HG03064 (cell line): ENCODE data around the gene JOSD2.

ENCODE experiments used
- ATAC-seq: cut with Tn5 transposase; IDR thresholded peaks from one replicate; pipeline ENCODE4 v1.9.1; 2021; ENCODE audit warnings: low read depth; ENCODE audit not compliant: unreplicated experiment

JOSD2 gene

GRCh38 chr19:50514346-50515167, 3.6 kb upstream of the JOSD2 start:
- no peak for ATAC-seq

GRCh38 chr19:50513746-50514345, 2.9 kb upstream of the JOSD2 start, which contains the start of gene ASPDH:
Gene ASPDH (minus strand): TSS chr19:50513913. CDS start chr19:50513823, 90 bp downstream.
- ATAC-seq: no peak

DNA sequence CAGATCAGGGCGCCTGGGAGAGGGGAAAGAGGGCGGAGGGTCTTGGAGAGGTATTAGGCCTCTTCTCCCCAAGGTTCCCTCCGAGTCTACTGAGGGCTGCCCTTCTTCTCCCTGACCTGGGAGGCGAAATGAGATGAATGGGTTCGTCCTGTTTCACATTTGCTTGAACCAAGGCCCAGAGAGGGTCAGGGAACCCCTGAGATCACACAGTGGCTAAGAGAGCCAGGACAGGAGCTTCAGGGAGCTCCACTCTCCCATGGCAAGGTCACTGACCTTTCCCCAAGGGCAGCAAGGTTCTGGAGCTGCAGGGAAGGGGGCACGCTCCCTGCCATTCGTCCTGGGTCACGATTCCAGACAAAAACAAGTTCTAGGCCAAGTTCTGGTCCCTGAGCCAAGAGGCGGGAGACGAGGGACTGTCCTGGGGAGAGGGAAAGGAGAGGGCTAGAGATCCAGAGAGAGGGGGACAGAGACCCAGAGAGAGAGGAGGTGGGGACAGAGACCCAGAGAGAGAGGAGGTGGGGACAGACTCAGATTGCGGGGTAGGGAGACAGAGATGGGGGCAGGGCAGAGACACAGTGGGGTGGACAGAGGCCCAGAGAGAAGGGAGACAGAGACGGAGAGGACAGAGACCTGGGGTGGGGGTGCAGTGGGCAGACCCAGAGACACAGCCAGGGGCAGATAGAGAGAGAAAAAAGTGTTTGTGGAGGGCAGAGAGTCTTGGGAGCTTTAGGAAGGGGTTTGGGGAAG, 2.2 kb upstream of the JOSD2 start:
- no peak for ATAC-seq

GRCh38 chr19:50512112-50512998, 1.4 kb upstream of the JOSD2 start:
- ATAC-seq: no peak

DNA sequence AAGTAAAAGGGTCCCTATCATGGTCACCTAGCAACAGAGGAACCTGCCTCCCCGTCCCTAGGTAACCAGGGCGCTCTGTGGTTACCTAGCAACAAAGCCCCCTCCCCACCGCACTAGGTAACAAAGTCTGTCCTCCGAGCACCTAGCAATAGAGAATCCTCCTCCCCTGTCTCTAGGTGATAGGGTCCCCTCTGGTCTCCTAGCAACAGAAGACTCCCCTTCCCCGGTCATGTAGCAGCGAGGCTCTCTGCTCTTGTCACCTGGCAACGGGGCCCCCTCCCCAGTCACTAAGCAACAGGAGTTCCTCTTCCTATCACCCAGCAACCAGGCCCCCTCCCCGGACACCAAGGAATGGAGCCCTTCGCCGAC, 307 bp downstream of the JOSD2 start:
- ATAC-seq: no peak

DNA sequence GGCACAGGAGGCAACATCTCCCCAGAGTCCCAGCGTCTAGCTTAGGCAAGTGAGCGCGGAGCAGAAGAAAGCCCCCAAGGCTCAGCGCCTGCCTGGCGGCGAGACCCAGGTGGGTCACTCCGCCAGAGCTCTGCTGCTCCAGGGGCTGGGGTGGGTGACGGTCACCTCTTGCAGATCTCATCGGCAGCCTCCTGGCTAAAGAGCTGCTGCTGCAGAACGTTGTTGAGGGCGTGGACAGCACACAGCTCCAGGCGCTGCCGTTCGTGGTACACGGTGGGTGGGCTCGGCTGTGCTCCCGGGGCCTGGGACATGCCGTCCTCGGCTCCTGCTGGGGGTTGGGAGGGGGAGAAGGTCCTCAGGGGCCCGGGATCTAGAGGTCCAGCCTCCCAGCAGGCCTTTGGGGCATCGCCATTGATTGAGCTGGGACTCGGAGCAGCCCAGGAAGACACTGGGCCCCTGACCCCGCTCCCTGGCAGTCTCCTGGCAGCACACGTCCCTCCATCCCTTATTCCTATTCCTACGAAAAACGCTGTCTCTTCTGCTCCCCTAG, 795 bp downstream of the JOSD2 start:
- ATAC-seq: no peak

DNA sequence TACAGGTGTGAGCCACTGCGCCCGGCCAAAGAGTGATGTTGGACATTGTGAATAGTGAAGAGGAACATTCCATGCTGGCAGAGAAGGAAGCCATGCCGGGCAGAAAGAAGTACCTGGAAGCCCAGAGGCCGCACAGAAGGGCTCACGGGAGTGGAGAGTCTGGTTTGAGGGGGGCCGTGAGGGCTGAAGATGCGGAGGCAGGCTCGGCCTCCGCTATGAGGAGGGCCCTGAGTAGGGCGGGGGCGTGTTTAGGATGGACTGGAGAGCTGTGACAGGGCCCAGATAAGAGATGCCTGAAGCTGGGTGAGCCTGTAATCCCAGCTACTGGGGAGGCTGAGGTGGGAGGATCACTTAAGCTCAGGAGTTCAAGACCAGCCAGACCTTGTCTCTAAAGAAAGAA, 1.6 kb downstream of the JOSD2 start:
- no peak for ATAC-seq

DNA sequence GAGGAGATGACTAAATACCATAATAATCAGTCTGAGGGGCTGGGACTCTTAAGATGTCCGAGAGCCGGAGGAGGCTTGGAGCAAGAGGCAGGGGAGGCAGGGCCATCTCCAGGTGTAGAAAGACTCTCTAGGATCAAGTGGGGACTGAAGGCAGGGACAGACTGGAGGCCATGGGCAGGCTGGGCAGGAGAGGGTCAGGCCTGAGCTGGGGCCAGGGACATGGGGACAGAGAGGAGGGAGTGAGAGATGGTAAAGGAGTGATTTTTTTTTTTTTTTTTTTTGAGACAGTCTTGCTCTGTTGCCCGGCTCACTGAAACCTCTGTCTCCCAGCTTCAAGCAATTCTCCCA, 2.2 kb downstream of the JOSD2 start:
- no peak for ATAC-seq

GRCh38 chr19:50507376-50507775, 3.6 kb downstream of the JOSD2 start:
- ATAC-seq: no peak

DNA sequence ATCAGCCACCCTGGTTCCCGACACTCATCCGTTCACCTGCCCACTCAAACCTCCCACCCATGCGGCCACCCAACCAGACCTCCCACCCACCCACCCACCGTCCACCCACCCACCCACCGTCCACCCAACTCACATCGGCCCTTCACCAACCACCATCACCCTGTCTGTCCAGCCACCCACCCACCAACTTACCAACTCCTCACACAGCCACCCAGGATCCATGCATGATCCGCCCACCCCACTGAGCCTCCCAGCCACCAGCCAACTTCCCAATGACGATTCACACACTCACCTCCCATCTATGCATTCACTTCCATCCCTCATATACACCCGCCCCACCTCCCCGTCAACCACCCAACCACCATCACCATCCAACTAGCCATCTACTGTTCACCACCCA, 4.3 kb downstream of the JOSD2 start:
- ATAC-seq: no peak

DNA sequence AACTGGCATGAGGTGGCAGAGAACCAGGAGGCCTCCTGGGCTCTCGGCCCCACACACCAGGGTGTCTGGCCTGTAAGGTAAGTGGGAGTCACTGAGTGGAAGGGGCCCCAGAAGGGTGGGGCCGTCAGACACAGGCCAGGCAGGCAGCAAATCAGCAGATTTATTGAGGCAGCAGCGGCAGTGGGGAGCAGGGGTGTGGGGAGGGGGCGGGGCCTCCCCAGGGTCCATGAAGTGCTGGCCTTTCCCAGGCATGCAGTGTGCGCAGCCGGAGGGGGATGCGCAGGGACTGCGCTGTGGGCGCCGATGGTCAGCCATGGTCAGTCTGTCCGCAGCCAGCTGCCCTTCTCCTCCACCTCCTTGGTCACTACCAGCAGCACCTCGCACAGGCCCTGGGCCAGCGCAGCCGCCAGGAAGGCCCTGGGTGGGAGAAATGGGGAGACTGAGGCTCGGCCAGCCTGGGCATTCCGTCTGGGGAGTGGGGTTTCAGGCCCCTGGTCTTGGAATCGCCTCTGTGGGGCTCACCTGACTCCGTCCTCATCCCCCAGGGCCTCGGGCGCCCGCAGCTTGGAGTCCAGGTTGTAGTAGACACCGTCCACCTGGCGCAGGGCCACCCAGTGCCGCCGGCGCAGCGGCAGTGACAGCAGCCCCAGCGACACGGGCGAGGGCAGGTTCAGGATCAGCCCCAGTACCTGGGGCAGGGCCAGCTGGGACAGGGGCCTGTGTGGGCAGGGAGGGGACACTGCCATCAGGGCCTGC, 5.0 kb downstream of the JOSD2 start:
- no peak for ATAC-seq

DNA sequence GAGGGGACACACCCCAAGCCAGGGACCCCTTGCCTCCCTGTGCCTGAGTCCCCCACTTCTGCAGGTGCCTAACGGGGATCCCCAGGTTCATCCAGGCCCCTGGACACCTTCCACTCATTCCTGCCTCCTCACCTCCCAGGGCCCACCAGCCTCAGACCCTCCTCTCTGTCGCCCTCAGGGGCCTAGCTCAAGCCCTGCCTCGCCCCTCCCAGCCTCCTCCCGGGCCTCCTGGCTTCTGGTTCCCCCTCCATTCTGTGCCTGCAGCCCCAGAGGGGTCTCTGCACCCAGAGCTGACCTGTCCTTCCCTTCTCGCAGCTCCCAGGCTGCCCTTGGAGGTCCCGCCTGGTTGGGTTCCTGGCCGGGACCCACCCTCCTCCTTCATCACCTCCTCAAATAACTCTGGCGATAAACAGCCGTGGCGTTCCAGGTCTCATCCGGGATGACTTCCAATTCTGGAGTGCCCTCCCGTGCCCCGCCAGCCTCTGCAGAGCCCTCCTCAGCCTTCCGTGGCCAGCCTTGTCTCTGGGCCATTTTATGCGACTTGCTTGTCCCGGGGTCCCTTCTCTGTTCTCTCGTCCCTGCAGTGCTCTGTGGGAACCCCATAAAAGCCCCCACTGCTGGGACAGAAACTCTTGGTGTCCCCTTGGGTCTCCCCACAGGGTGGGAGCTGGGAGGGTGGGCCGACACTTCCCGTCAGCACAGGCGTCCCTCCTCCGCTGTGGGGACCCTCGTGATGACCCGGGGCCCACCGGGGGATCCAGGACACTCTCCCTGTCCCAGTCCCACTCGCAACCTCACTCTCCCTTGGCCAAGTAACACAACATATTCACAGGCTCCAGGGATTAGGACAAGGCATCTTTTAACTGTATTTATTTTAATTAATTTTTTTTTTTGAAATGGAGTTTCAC, 9.2 kb downstream of the JOSD2 start:
- no peak for ATAC-seq

GRCh38 chr19:50501186-50501567, 9.8 kb downstream of the JOSD2 start:
- no peak for ATAC-seq

DNA sequence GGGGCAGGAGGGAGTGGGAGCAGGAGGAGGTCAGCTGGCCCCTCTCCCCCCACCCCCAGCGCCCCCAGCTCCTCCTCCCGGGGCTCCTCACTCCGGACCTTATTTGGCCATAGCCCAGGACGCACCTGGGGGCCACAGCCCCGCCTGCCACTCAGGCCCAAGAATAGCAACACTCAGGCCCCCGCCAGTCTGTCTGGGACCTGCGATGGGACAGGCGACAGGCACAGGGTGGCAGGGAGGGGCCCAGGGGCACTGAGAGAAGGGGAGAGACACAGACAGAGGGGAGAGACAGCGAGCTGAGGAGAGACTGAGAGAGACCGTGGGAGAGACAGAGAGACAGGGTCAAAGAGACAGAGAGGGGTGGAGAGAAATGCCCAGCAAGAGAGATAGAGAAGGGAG, 10.2 kb downstream of the JOSD2 start:
- no peak for ATAC-seq

DNA sequence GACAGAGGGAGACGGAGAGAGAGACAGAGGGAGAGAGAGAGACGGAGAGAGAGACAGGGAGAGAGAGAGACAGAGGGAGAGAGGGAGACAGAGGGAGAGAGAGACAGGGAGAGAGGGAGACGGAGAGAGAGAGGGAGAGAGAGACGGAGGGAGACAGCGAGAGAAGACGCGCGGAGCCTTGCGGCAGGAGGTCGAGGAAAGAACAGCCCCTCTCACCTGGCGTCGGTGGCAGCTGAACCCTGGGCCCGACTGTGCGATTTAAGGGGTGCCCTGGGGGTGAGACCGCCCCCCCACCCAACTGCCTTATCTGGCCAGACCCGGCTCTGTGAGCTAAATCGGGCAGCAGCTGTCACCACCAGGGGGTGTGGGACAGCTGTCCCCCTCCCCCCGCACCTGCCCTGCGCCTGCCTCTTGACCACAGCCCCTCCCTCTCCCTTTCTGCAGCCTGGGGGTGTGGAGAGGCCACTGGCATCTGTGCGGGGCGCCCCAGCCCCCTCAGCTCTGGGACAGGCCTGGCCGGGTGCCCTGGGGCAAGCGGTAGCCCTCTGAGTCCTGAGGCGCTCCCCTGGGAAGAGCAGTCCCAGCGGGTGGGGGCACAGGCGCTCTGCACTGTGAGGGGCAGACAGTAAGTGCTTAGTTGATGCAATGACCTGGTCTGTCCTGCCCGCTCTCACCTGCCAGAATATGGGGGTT, 10.8 kb downstream of the JOSD2 start:
- ATAC-seq: no peak

DNA sequence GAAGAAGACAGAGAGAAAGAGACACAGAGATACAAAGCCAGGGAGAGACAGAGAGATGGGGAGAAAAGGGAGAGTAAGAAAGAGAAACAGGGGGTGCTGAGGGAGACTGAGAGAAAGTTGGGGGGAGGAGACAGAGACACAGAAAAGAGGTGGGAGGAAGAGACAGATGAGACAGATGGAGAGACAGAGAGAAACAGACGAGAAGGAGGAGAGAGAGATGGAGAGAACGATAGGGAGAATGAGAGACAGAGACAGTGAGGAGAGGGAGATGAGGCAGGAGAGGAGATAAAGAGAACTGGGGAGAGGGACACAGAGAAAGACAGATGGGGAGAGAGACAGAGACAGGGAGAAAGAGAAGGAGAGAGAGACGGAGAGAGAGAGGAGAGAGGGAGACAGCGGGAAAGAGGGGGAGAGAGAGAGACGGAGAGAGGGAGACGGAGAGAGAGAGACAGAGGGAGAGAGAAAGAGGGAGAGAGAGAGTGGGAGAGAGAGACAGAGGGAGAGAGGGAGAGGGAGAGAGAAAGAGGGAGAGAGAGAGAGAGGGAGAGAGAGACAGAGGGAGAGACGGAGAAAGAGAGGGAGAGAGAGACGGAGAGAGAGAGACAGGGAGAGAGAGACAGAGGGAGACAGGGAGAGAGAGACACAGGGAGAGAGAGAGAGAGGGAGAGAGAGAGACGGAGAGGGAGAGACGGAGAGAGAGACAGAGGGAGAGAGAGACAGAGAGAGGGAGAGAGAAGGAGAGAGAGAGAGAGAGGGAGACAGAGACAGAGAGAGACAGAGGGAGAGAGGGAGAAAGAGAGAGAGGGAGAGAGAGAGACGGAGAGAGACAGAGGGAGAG, 12.6 kb downstream of the JOSD2 start:
- no peak for ATAC-seq

GRCh38 chr19:50497022-50497405, 14.0 kb downstream of the JOSD2 start:
- ATAC-seq: no peak
